Right atrium auricular region (tissue), 2 donors: ENCODE results near the gene LNPEP. TPM values are rescaled to one million over a fixed set of nuclear protein-coding genes. Genes with fewer than 3 reads are reported as not detected.

Experiments
- DNase-seq: peaks from one replicate; pipeline ENCODE4 v3.0.0-alpha.2; 2019; ENCODE audit warnings: low spot score
- H3K27ac ChIP-seq, 2 donors: fragments of 200-600 bp; sonication (generic); 1 replicate in 1 of 2; 2 replicates in 1 of 2; pipeline ENCODE4 v1.5.1; 2016 to 2019
- H3K27me3 ChIP-seq, 2 donors: fragments of 200-600 bp; sonication (generic); one replicate each; pipeline versions ENCODE4 v1.5.1 to v1.6.0; 2017 to 2019
- H3K36me3 ChIP-seq: fragments of 200-600 bp; sonication (generic); one replicate; pipeline ENCODE4 v1.5.1; 2016
- H3K4me1 ChIP-seq, 2 donors: fragments of 200-600 bp; sonication (generic); one replicate each; pipeline versions ENCODE4 v1.5.1 to v1.6.0; 2017 to 2019
- H3K4me3 ChIP-seq, 2 donors: fragments of 200-600 bp; sonication (generic); 1 replicate in 1 of 2; 2 replicates in 1 of 2; pipeline ENCODE4 v1.5.1; 2017 to 2019; ENCODE audit warnings: mild to moderate bottlenecking in 1 of 2, moderate library complexity in 1 of 2
- H3K9me3 ChIP-seq, 2 donors: fragments of 200-600 bp; sonication (generic); one replicate each; pipeline ENCODE4 v1.5.1; 2019
- total RNA-seq, 2 donors: library from RNA; depleted of rRNA; stranded (reverse); fragments of >200 nt; gene quantifications; one replicate each; pipeline ENCODE4 v1.1.0, GENCODE V29; 2016
- TF ChIP-seq, protein P1 (sequence below), 2 donors: fragments of 200-600 bp; sonication (generic); IDR thresholded peaks; one replicate each; pipeline ENCODE4 v1.5.1; 2019; ENCODE audit warnings: antibody characterized with exemption in 2 of 2

LNPEP gene
- total RNA-seq, 2 donors from 2014 or later: 50.2 to 60.0 TPM

DNA sequence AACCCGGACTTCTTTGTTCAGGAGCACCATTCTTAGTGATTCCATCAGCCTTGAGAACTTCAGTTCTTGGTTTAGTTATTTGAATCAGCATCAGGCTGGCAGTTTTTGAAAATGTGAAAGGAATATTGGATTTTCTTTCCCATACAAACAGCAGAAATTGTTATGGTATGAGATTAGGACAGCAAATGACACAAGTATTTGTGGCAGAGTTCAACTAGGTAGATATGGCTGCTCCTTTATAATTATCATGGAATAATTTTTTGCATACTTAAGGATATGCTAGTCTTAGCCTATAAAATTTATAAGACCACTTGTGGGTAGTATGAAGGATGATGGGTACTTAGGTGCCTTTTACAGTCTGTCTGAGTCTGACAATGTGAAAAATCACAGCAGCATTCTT, 34.0 kb upstream of the LNPEP start:
- H3K36me3 ChIP-seq: peaks cover 8% of the 10 kb centered on the region
- TF ChIP-seq, protein P1, sequence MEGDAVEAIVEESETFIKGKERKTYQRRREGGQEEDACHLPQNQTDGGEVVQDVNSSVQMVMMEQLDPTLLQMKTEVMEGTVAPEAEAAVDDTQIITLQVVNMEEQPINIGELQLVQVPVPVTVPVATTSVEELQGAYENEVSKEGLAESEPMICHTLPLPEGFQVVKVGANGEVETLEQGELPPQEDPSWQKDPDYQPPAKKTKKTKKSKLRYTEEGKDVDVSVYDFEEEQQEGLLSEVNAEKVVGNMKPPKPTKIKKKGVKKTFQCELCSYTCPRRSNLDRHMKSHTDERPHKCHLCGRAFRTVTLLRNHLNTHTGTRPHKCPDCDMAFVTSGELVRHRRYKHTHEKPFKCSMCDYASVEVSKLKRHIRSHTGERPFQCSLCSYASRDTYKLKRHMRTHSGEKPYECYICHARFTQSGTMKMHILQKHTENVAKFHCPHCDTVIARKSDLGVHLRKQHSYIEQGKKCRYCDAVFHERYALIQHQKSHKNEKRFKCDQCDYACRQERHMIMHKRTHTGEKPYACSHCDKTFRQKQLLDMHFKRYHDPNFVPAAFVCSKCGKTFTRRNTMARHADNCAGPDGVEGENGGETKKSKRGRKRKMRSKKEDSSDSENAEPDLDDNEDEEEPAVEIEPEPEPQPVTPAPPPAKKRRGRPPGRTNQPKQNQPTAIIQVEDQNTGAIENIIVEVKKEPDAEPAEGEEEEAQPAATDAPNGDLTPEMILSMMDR (IDR thresholded peaks at IDR 0.05): no peak

GRCh38 chr5:96902876-96903275, 33.0 kb upstream of the LNPEP start:
- H3K27me3 ChIP-seq: no peaks in the 10 kb centered on the region
- no peak for DNase-seq
- no peak overlapping the region for H3K27ac ChIP-seq
- no peak overlapping the region for H3K4me3 ChIP-seq
- H3K36me3 ChIP-seq: peaks cover 8% of the 10 kb centered on the region
- TF ChIP-seq, protein P1 (IDR thresholded peaks at IDR 0.05): no peak
- H3K4me1 ChIP-seq: no peaks in the 10 kb centered on the region
- no peaks in the 10 kb centered on the region for H3K9me3 ChIP-seq

More for the DNA sequence above, 34.0 kb upstream of the LNPEP start:
- no peaks in the 10 kb centered on the region for H3K27me3 ChIP-seq
- H3K9me3 ChIP-seq: no peaks in the 10 kb centered on the region
- no peak for DNase-seq
- H3K4me3 ChIP-seq: no peak overlapping the region
- no peaks in the 10 kb centered on the region for H3K4me1 ChIP-seq
- H3K27ac ChIP-seq: no peak overlapping the region

DNA sequence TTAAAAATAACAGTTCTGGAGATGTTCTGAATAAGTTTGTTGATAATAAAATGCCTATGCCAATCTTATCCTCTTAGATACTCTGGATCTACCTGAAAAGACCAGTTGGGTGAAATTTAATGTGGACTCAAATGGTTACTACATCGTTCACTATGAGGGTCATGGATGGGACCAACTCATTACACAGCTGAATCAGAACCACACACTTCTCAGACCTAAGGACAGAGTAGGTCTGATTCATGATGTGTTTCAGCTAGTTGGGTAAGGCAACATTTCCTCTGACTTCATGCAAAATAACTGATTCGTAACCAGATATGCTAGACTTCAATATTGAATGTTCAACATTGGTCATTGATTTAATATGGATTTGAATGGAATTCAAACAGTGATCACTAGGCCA, 32.6 kb upstream of the LNPEP start:
- TF ChIP-seq, protein P1 (IDR thresholded peaks at IDR 0.05): no peak
- no peak for DNase-seq
- Histone ChIP-seq H3K27me3 (no peaks in the 10 kb centered on the region), H3K9me3 (no peaks in the 10 kb centered on the region), H3K36me3 (peaks cover 8% of the 10 kb centered on the region), H3K4me1 (no peaks in the 10 kb centered on the region), H3K27ac (no peak overlapping the region), H3K4me3 (no peak overlapping the region)

- DNase-seq: no peak
- Histone ChIP-seq H3K27me3 (no peaks in the 10 kb centered on the region), H3K27ac (no peak overlapping the region), H3K36me3 (peaks cover 8% of the 10 kb centered on the region), H3K9me3 (no peaks in the 10 kb centered on the region), H3K4me1 (no peaks in the 10 kb centered on the region), H3K4me3 (peak overlapping the region in 1 of 2 donors; percentile 1)
- TF ChIP-seq, protein P1 (IDR thresholded peaks at IDR 0.05): no peak
Observed at GRCh38 chr5:96904054-96904931, 31.6 kb upstream of the LNPEP start.

DNA sequence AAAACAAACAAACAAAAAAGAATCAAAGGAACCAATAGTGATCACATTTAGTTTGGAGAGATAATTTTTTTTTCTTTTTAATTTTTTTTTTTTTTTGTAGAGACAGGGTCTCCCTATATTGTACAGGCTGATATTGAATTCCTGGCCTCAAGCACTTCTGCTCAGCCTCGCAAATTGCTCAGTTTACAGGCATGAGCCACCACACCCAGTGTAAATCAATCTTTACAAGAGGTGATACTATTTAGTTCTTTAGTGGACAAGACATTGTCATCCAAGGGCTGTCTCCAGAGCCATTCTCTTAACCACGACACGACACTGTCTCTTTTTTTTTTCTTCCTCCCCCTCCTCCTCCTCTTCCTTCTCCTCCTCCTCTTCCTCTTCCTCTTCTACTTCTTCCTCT, 30.0 kb upstream of the LNPEP start:
- H3K4me3 ChIP-seq: no peak overlapping the region
- no peaks in the 10 kb centered on the region for H3K27me3 ChIP-seq
- H3K27ac ChIP-seq: no peak overlapping the region
- no peaks in the 10 kb centered on the region for H3K9me3 ChIP-seq
- TF ChIP-seq, protein P1 (IDR thresholded peaks at IDR 0.05): no peak
- no peaks in the 10 kb centered on the region for H3K4me1 ChIP-seq
- DNase-seq: no peak
- peaks cover 8% of the 10 kb centered on the region for H3K36me3 ChIP-seq
